Measurements from ENCODE around the gene RABL2B. TPM values are rescaled to one million over a fixed set of nuclear protein-coding genes. Genes with fewer than 3 reads are reported as not detected.
"Not testable (repeated sequence)": the region's sequence is repeated elsewhere in the genome, so short reads cannot be mapped to it uniquely, and the experiment has no call there.

Gene RABL2B
- total RNA-seq, 1 experiment from 2014 or later: 19.0 TPM

- not testable (repeated sequence) for H3K79me1 ChIP-seq (ENCODE audit: insufficient read depth, low read depth, low read length, poor library complexity, severe bottlenecking); H2BK15ac ChIP-seq (ENCODE audit: low read depth, low read length); H3K18ac ChIP-seq (ENCODE audit: insufficient read length, low read depth, low read length); H3K27ac ChIP-seq (ENCODE audit: insufficient read length, low read depth, low read length); H4K91ac ChIP-seq (ENCODE audit: insufficient read length, low read depth, low read length); H3K4me2 ChIP-seq (ENCODE audit: insufficient read depth, insufficient read length, low read length); H3T11ph ChIP-seq (ENCODE audit: low read length); H4K20me1 ChIP-seq (ENCODE audit: control insufficient read depth, insufficient read depth, insufficient read length); H3K27ac Mint-ChIP-seq; H3K9ac ChIP-seq (ENCODE audit: extremely low read depth, insufficient read length, low read length); H3K4me3 Mint-ChIP-seq; H3K27me3 ChIP-seq (ENCODE audit: insufficient read depth, low read length); H3K4ac ChIP-seq (ENCODE audit: low read depth, low read length); H3K36me3 Mint-ChIP-seq (ENCODE audit: insufficient read depth in 1 of 3, low read depth in 3 of 3); H2BK20ac ChIP-seq (ENCODE audit: low read depth, low read length, poor library complexity, severe bottlenecking); H3K4me1 Mint-ChIP-seq; H2BK12ac ChIP-seq (ENCODE audit: insufficient read length, low read depth, low read length); H4K8ac ChIP-seq (replicated peaks; ENCODE audit: insufficient read length, low read depth, low read length); H3K4me1 ChIP-seq (ENCODE audit: insufficient read depth, low read length); H3K23me2 ChIP-seq (ENCODE audit: insufficient read length, low read depth, low read length, poor library complexity, severe bottlenecking); H3K56ac ChIP-seq (ENCODE audit: insufficient read length, low read depth, low read length); H4K5ac ChIP-seq (ENCODE audit: insufficient read length, low read depth, low read length); H2AFZ ChIP-seq (ENCODE audit: low read length); H2BK120ac ChIP-seq (ENCODE audit: low read depth, low read length, poor library complexity, severe bottlenecking); H2BK5ac ChIP-seq (ENCODE audit: insufficient read length, low read length); DNase-seq; H3K79me2 ChIP-seq (ENCODE audit: insufficient read depth, low read length); H3K14ac ChIP-seq (ENCODE audit: insufficient read depth, low read length); H3K9me3 ChIP-seq (ENCODE audit: control insufficient read depth, low read depth, low read length); H2AK5ac ChIP-seq (ENCODE audit: insufficient read length, low read length); H3K23ac ChIP-seq (ENCODE audit: insufficient read length, low read depth, low read length); H3K9me3 Mint-ChIP-seq
- H3K27me3 Mint-ChIP-seq (ENCODE audit: low read depth): peaks cover 61% of the 10 kb centered on the region
- no CpG with 5 or more reads among the region's 2 CpGs for WGBS (ENCODE audit: extremely low coverage, insufficient read length, low lambda C conversion rate)
Observed at GRCh38 chr22:50761829-50762228, 21.6 kb downstream of the RABL2B start.

- not testable (repeated sequence) for H3K4me3 Mint-ChIP-seq; H2BK120ac ChIP-seq (ENCODE audit: low read depth, low read length, poor library complexity, severe bottlenecking); H3K79me1 ChIP-seq (ENCODE audit: insufficient read depth, low read depth, low read length, poor library complexity, severe bottlenecking); H3K18ac ChIP-seq (ENCODE audit: insufficient read length, low read depth, low read length); H3K4me1 ChIP-seq (ENCODE audit: insufficient read depth, low read length); H3K27ac Mint-ChIP-seq; H3K9me3 ChIP-seq (ENCODE audit: control insufficient read depth, low read depth, low read length); H4K20me1 ChIP-seq (ENCODE audit: control insufficient read depth, insufficient read depth, insufficient read length); H3K23me2 ChIP-seq (ENCODE audit: insufficient read length, low read depth, low read length, poor library complexity, severe bottlenecking); H3K79me2 ChIP-seq (ENCODE audit: insufficient read depth, low read length); H2AFZ ChIP-seq (ENCODE audit: low read length); H2BK5ac ChIP-seq (ENCODE audit: insufficient read length, low read length); H3K9ac ChIP-seq (ENCODE audit: extremely low read depth, insufficient read length, low read length); H3K4me2 ChIP-seq (ENCODE audit: insufficient read depth, insufficient read length, low read length); H2BK20ac ChIP-seq (ENCODE audit: low read depth, low read length, poor library complexity, severe bottlenecking); H3K36me3 Mint-ChIP-seq (ENCODE audit: insufficient read depth in 1 of 3, low read depth in 3 of 3); H2BK12ac ChIP-seq (ENCODE audit: insufficient read length, low read depth, low read length); H3K56ac ChIP-seq (ENCODE audit: insufficient read length, low read depth, low read length); H3K23ac ChIP-seq (ENCODE audit: insufficient read length, low read depth, low read length); H3K4ac ChIP-seq (ENCODE audit: low read depth, low read length); DNase-seq; H4K5ac ChIP-seq (ENCODE audit: insufficient read length, low read depth, low read length); H3K14ac ChIP-seq (ENCODE audit: insufficient read depth, low read length); H3T11ph ChIP-seq (ENCODE audit: low read length); H3K4me1 Mint-ChIP-seq; H3K27ac ChIP-seq (ENCODE audit: insufficient read length, low read depth, low read length); H4K8ac ChIP-seq (replicated peaks; ENCODE audit: insufficient read length, low read depth, low read length); H2BK15ac ChIP-seq (ENCODE audit: low read depth, low read length); H3K9me3 Mint-ChIP-seq; H2AK5ac ChIP-seq (ENCODE audit: insufficient read length, low read length); H3K27me3 ChIP-seq (ENCODE audit: insufficient read depth, low read length); H4K91ac ChIP-seq (ENCODE audit: insufficient read length, low read depth, low read length)
- no CpG with 5 or more reads among the region's 10 CpGs for WGBS (ENCODE audit: extremely low coverage, insufficient read length, low lambda C conversion rate)
- peaks cover 75% of the 10 kb centered on the region for H3K27me3 Mint-ChIP-seq (ENCODE audit: low read depth)
Observed at GRCh38 chr22:50759597-50760341, 23.7 kb downstream of the RABL2B start.
